GM18505 (cell line): ENCODE data around the gene FAM98C.
"Not testable (repeated sequence)": the region's sequence is repeated elsewhere in the genome, so short reads cannot be mapped to it uniquely, and the experiment has no call there.

Experiments used
- ATAC-seq: cut with Tn5 transposase; IDR thresholded peaks from one replicate; pipeline ENCODE4 v1.9.1; 2021; ENCODE audit not compliant: unreplicated experiment
- POLR2A ChIP-seq: IDR thresholded peaks from 4 replicates; pipeline ENCODE4 v1.6.1; 2011; ENCODE audit warnings: borderline replicate concordance; ENCODE audit not compliant: insufficient read depth, insufficient read length; ENCODE audit errors: extremely low read depth

FAM98C gene

GRCh38 chr19:38417544-38418506 lies 14.9 kb downstream of the FAM98C start:
- ATAC-seq = no peak
- TF ChIP-seq POLR2A = no peak

GRCh38 chr19:38420935-38421334 lies 18.0 kb downstream of the FAM98C start:
- ATAC-seq = no peak
- no peak for TF ChIP-seq POLR2A

- no peak for TF ChIP-seq POLR2A
- no peak for ATAC-seq
Measured at GRCh38 chr19:38421856-38422255, 19.0 kb downstream of the FAM98C start.

GRCh38 chr19:38422438-38422837 lies 19.5 kb downstream of the FAM98C start:
- no peak for TF ChIP-seq POLR2A
- no peak for ATAC-seq

GRCh38 chr19:38424272-38424671 lies 21.4 kb downstream of the FAM98C start:
- no peak for ATAC-seq
- no peak for TF ChIP-seq POLR2A

GRCh38 chr19:38425222-38425809 lies 22.4 kb downstream of the FAM98C start:
- ATAC-seq = no peak
- no peak for TF ChIP-seq POLR2A

- TF ChIP-seq POLR2A = no peak
- ATAC-seq = no peak
Measured at GRCh38 chr19:38425810-38426466, 23.0 kb downstream of the FAM98C start, which contains the start of gene RASGRP4. RASGRP4 (minus strand) TSS chr19:38426219; CDS start chr19:38426091, 128 bp downstream.

- ATAC-seq = not testable (repeated sequence)
Measured at GRCh38 chr19:38427035-38427677, 24.3 kb downstream of the FAM98C start.

GRCh38 chr19:38429055-38429810 lies 26.3 kb downstream of the FAM98C start:
- TF ChIP-seq POLR2A = no peak

GRCh38 chr19:38429811-38430156 lies 26.9 kb downstream of the FAM98C start:
- no peak for ATAC-seq
- no peak for TF ChIP-seq POLR2A

More at GRCh38 chr19:38429055-38429810, 26.3 kb downstream of the FAM98C start:
- ATAC-seq = no peak

GRCh38 chr19:38430931-38431330 lies 28.0 kb downstream of the FAM98C start:
- no peak for TF ChIP-seq POLR2A
- ATAC-seq = no peak

- ATAC-seq = no peak
- no peak for TF ChIP-seq POLR2A
Measured at GRCh38 chr19:38433268-38433733, 30.4 kb downstream of the FAM98C start, which contains the start of gene RYR1. RYR1 (plus strand) TSS chr19:38433691; CDS start chr19:38433830, 139 bp downstream.

GRCh38 chr19:38434549-38435051 lies 31.7 kb downstream of the FAM98C start:
- no peak for ATAC-seq
- TF ChIP-seq POLR2A = no peak

- ATAC-seq = no peak
- TF ChIP-seq POLR2A = no peak
Measured at GRCh38 chr19:38437295-38437694, 34.4 kb downstream of the FAM98C start.
